ENCODE results near the gene ETV6. TPM values are rescaled to one million over a fixed set of nuclear protein-coding genes. Genes with fewer than 3 reads are reported as not detected.

ETV6 gene
- polyA plus RNA-seq, 2 of the 4 experiments (the other 2 are of a cell fraction): 4.0 to 7.0 TPM

GRCh38 chr12:11825278-11825677 lies 175.8 kb downstream of the ETV6 start:
- 92% methylated on average over 7 of the region's 7 CpGs for WGBS (ENCODE audit: missing lambda C conversion rate)
- CTCF ChIA-PET: interaction anchor here (1.0 kb wide), 1 partner anchor 9 kb away, joined by 3 read pairs; no protein-coding TSS in a partner anchor
- FAIRE-seq: no peak
- no peak for ATAC-seq
- Histone ChIP-seq H3K9me3 (no peaks in the 10 kb centered on the region), H3K4me1 (peaks cover 12% of the 10 kb centered on the region), H3K4me3 (no peak overlapping the region), H3K27ac (no peak overlapping the region), H3K4me2 (no peak overlapping the region)
- DNase-seq (ENCODE audit: low read depth in 1 of 2, low spot score in 1 of 2): no peak
- no peak for TF ChIP-seq MAZ (IDR thresholded peaks at IDR 0.05; ENCODE audit: borderline replicate concordance, low read depth, low read length)
- no peak for TF ChIP-seq REST (IDR thresholded peaks at IDR 0.05)
- no peak for TF ChIP-seq RCOR1 (IDR thresholded peaks at IDR 0.05; ENCODE audit: low read depth, low read length)
- TF ChIP-seq SREBF2 (IDR thresholded peaks at IDR 0.05): no peak
- no peak for TF ChIP-seq EP300 (IDR thresholded peaks at IDR 0.05)
- TF ChIP-seq BCL3 (IDR thresholded peaks at IDR 0.05): no peak
- no peak for TF ChIP-seq CEBPB (IDR thresholded peaks at IDR 0.05)
- TF ChIP-seq HMGXB4 (CRISPR knock-in tag; IDR thresholded peaks at IDR 0.05; ENCODE audit: borderline replicate concordance): no peak
- no peak for TF ChIP-seq PBX3 (IDR thresholded peaks at IDR 0.05)
- no peak for TF ChIP-seq GATA3 (IDR thresholded peaks at IDR 0.05; ENCODE audit: borderline replicate concordance)
- TF ChIP-seq E2F6 (IDR thresholded peaks at IDR 0.05; ENCODE audit: borderline replicate concordance, low read depth): no peak
- no peak for TF ChIP-seq MAFK (IDR thresholded peaks at IDR 0.05; ENCODE audit: partially characterized antibody)
- TF ChIP-seq NPAS2 (CRISPR knock-in tag; IDR thresholded peaks at IDR 0.05; ENCODE audit: borderline replicate concordance): no peak
- no peak for TF ChIP-seq CBX8 (IDR thresholded peaks at IDR 0.05)
- no peak for TF ChIP-seq EHF (CRISPR knock-in tag; IDR thresholded peaks at IDR 0.05)
- no peak for TF ChIP-seq CTCF (IDR thresholded peaks at IDR 0.05)
- TF ChIP-seq BHLHE40 (IDR thresholded peaks at IDR 0.05; ENCODE audit: low read depth, low read length): no peak
- TF ChIP-seq RFX5 (IDR thresholded peaks at IDR 0.05): no peak
- POLR2A ChIA-PET: no interaction called here

All from A549 (cell line).